ENCODE measurements around the gene SMPD3.

GRCh38 chr16:68460067-68460466 is 11.8 kb upstream of the SMPD3 start:
- no peak for TF ChIP-seq CTCF (IDR thresholded peaks at IDR 0.05)
- no peak for TF ChIP-seq POLR2A (IDR thresholded peaks at IDR 0.05)
